ENCODE results near the gene LIMA1.

Gene LIMA1

GRCh38 chr12:50147281-50147680 lies 136.0 kb downstream of the LIMA1 start:
- 60 to 81% methylated on average over 1 to 2 of the region's 4 CpGs for WGBS, 2 experiments (ENCODE audit: insufficient coverage in 2 of 2)
- no peak overlapping the region for H3K27ac ChIP-seq (ENCODE audit: low read depth, low read length, severe bottlenecking)
- peaks cover 28% of the 10 kb centered on the region for H3K36me3 ChIP-seq (ENCODE audit: control insufficient read depth, insufficient read depth, low read length)
- no peaks in the 10 kb centered on the region for H3K4me1 ChIP-seq (ENCODE audit: control insufficient read depth, insufficient read depth, low read length, poor library complexity, severe bottlenecking)
- no peak overlapping the region for H3K4me3 ChIP-seq (ENCODE audit: extremely low read depth, insufficient read depth, low read length, poor library complexity, severe bottlenecking)
- no peaks in the 10 kb centered on the region for H3K9me3 ChIP-seq (ENCODE audit: control insufficient read depth, low read length)

- WGBS, 2 experiments (ENCODE audit: insufficient coverage in 2 of 2), result no CpG with 5 or more reads among the region's 2 CpGs
- no peaks in the 10 kb centered on the region for H3K9me3 ChIP-seq (ENCODE audit: control insufficient read depth, low read length)
- H3K36me3 ChIP-seq (ENCODE audit: control insufficient read depth, insufficient read depth, low read length), result peaks cover 46% of the 10 kb centered on the region
- H3K4me3 ChIP-seq (ENCODE audit: extremely low read depth, insufficient read depth, low read length, poor library complexity, severe bottlenecking), result no peak overlapping the region
- no peak overlapping the region for H3K27ac ChIP-seq (ENCODE audit: low read depth, low read length, severe bottlenecking)
- H3K4me1 ChIP-seq (ENCODE audit: control insufficient read depth, insufficient read depth, low read length, poor library complexity, severe bottlenecking), result no peaks in the 10 kb centered on the region
Observed at GRCh38 chr12:50145439-50145838, 137.9 kb downstream of the LIMA1 start.

- H3K36me3 ChIP-seq (ENCODE audit: control insufficient read depth, insufficient read depth, low read length), result peaks cover 58% of the 10 kb centered on the region
- H3K4me3 ChIP-seq (ENCODE audit: extremely low read depth, insufficient read depth, low read length, poor library complexity, severe bottlenecking), result no peak overlapping the region
- WGBS, 2 experiments (ENCODE audit: insufficient coverage in 2 of 2), result 89 to 96% methylated on average over 6 of the region's 8 CpGs
- H3K27ac ChIP-seq (ENCODE audit: low read depth, low read length, severe bottlenecking), result no peak overlapping the region
- H3K4me1 ChIP-seq (ENCODE audit: control insufficient read depth, insufficient read depth, low read length, poor library complexity, severe bottlenecking), result no peaks in the 10 kb centered on the region
- H3K9me3 ChIP-seq (ENCODE audit: control insufficient read depth, low read length), result no peaks in the 10 kb centered on the region
Observed at GRCh38 chr12:50142993-50143392, 140.3 kb downstream of the LIMA1 start.

- WGBS, 2 experiments (ENCODE audit: insufficient coverage in 2 of 2), result 86 to 95% methylated on average over 2 of the region's 2 CpGs
- Histone ChIP-seq H3K9me3 (ENCODE audit: control insufficient read depth, low read length) (no peaks in the 10 kb centered on the region), H3K4me3 (ENCODE audit: extremely low read depth, insufficient read depth, low read length, poor library complexity, severe bottlenecking) (no peak overlapping the region), H3K36me3 (ENCODE audit: control insufficient read depth, insufficient read depth, low read length) (peaks cover 90% of the 10 kb centered on the region), H3K27ac (ENCODE audit: low read depth, low read length, severe bottlenecking) (no peak overlapping the region), H3K4me1 (ENCODE audit: control insufficient read depth, insufficient read depth, low read length, poor library complexity, severe bottlenecking) (peaks cover 4% of the 10 kb centered on the region)
Observed at GRCh38 chr12:50132505-50133135, 150.7 kb downstream of the LIMA1 start.

- H3K27ac ChIP-seq (ENCODE audit: low read depth, low read length, severe bottlenecking), result no peak overlapping the region
Observed at GRCh38 chr12:50129290-50129689, 154.0 kb downstream of the LIMA1 start.

GRCh38 chr12:50127546-50127945 lies 155.8 kb downstream of the LIMA1 start:
- 100% methylated on average over 1 to 2 of the region's 2 CpGs for WGBS, 2 experiments (ENCODE audit: insufficient coverage in 2 of 2)
- no peaks in the 10 kb centered on the region for H3K4me1 ChIP-seq (ENCODE audit: control insufficient read depth, insufficient read depth, low read length, poor library complexity, severe bottlenecking)
- no peak overlapping the region for H3K27ac ChIP-seq (ENCODE audit: low read depth, low read length, severe bottlenecking)
- H3K36me3 ChIP-seq (ENCODE audit: control insufficient read depth, insufficient read depth, low read length), result peaks cover 71% of the 10 kb centered on the region
- no peak overlapping the region for H3K4me3 ChIP-seq (ENCODE audit: extremely low read depth, insufficient read depth, low read length, poor library complexity, severe bottlenecking)
- H3K9me3 ChIP-seq (ENCODE audit: control insufficient read depth, low read length), result no peaks in the 10 kb centered on the region

More at GRCh38 chr12:50129290-50129689, 154.0 kb downstream of the LIMA1 start:
- Histone ChIP-seq H3K4me1 (ENCODE audit: control insufficient read depth, insufficient read depth, low read length, poor library complexity, severe bottlenecking) (no peaks in the 10 kb centered on the region), H3K4me3 (ENCODE audit: extremely low read depth, insufficient read depth, low read length, poor library complexity, severe bottlenecking) (no peak overlapping the region), H3K36me3 (ENCODE audit: control insufficient read depth, insufficient read depth, low read length) (peaks cover 77% of the 10 kb centered on the region), H3K9me3 (ENCODE audit: control insufficient read depth, low read length) (no peaks in the 10 kb centered on the region)
- 90 to 100% methylated on average over 2 to 4 of the region's 4 CpGs for WGBS, 2 experiments (ENCODE audit: insufficient coverage in 2 of 2)

Data from mesodermal cell (in vitro differentiated cells).